CD8-positive, alpha-beta memory T cell (primary cell): ENCODE measurements around the gene VASP. TPM values are rescaled to one million over a fixed set of nuclear protein-coding genes. Genes with fewer than 3 reads are reported as not detected.
A peak's percentile ranks its signal among the peaks of the same experiment; 100 is the strongest.

Experiments
- CTCF ChIA-PET: fragments of 350-600 bp; sonication (Branson Sonifier 250); formaldehyde crosslinking; loops from one replicate; lab custom pipeline; 2021; ENCODE audit warnings: antibody characterized with exemption; lab: Charles Lee
- POLR2A ChIA-PET: fragments of 350-600 bp; sonication (Branson Sonifier 250); formaldehyde crosslinking; loops from one replicate; lab custom pipeline; 2021; ENCODE audit warnings: antibody characterized with exemption; lab: Charles Lee
- DNase-seq, 5 donors: peaks; one replicate each; pipeline versions ENCODE4 v3.0.0 to v3.0.0-alpha.2; 2020 to 2022; ENCODE audit warnings: mixed read lengths in 1 of 5
- H3K27ac ChIP-seq: one replicate; pipeline ENCODE4 v1.7.0; 2013; ENCODE audit warnings: low read depth, mild to moderate bottlenecking, low read length, moderate library complexity
- H3K27me3 ChIP-seq: 2 replicates; pipeline ENCODE4 v1.7.0; 2013; ENCODE audit warnings: low read length, mild to moderate bottlenecking; ENCODE audit not compliant: insufficient read depth, poor library complexity, severe bottlenecking
- H3K36me3 ChIP-seq: 2 replicates; pipeline ENCODE4 v1.7.0; 2013; ENCODE audit warnings: mild to moderate bottlenecking, low read length, moderate library complexity; ENCODE audit not compliant: insufficient read depth
- H3K4me1 ChIP-seq: 2 replicates; pipeline ENCODE4 v1.7.0; 2013; ENCODE audit warnings: mild to moderate bottlenecking, low read length, moderate library complexity; ENCODE audit not compliant: insufficient read depth
- H3K4me3 ChIP-seq: 2 replicates; pipeline ENCODE4 v1.7.0; 2013; ENCODE audit warnings: mild to moderate bottlenecking, low read length
- H3K9me3 ChIP-seq: 2 replicates; pipeline ENCODE4 v1.7.0; 2013; ENCODE audit warnings: mild to moderate bottlenecking, low read length
- H3K27ac Mint-ChIP-seq, 8 donors: one replicate each; pipeline ENCODE4 v1.8.0; 2020 to 2021; ENCODE audit warnings: mixed read lengths in 8 of 8, mild to moderate bottlenecking in 6 of 8, inconsistent platforms in 3 of 8, moderate library complexity in 3 of 8
- H3K27me3 Mint-ChIP-seq, 2 donors: one replicate each; pipeline ENCODE4 v1.8.0; 2020 to 2021; ENCODE audit warnings: mixed read lengths in 2 of 2, mild to moderate bottlenecking in 1 of 2, moderate library complexity in 1 of 2
- H3K36me3 Mint-ChIP-seq, 3 donors: one replicate each; pipeline ENCODE4 v1.8.0; 2020 to 2021; ENCODE audit warnings: mixed read lengths in 3 of 3, inconsistent platforms in 1 of 3, mild to moderate bottlenecking in 1 of 3
- H3K4me1 Mint-ChIP-seq, 3 donors: one replicate each; pipeline ENCODE4 v1.8.0; 2020 to 2021; ENCODE audit warnings: mixed read lengths in 3 of 3, inconsistent platforms in 1 of 3, mild to moderate bottlenecking in 1 of 3
- H3K4me3 Mint-ChIP-seq, 7 donors: one replicate each; pipeline ENCODE4 v1.8.0; 2020 to 2021; ENCODE audit warnings: mixed read lengths in 7 of 7, mild to moderate bottlenecking in 6 of 7, moderate library complexity in 4 of 7, inconsistent platforms in 2 of 7
- H3K9me3 Mint-ChIP-seq, 5 donors: one replicate each; pipeline ENCODE4 v1.8.0; 2020 to 2022; ENCODE audit warnings: mixed read lengths in 5 of 5, mild to moderate bottlenecking in 3 of 5, moderate library complexity in 2 of 5, inconsistent platforms in 1 of 5
- polyA plus RNA-seq: library from polyadenylated mRNA; unstranded; fragments of 300-500 nt; fragmentation: Illumina TruSeq; gene quantifications from one replicate; pipeline ENCODE4 v1.2.3, GENCODE V29; 2021
- total RNA-seq, 2 experiments: library from RNA; stranded (reverse); gene quantifications; one replicate each; pipeline ENCODE4 v1.2.3, GENCODE V29; 2021

Gene VASP
- total and polyA plus RNA-seq, 3 experiments from 2014 or later = 61.8 to 170 (median 154) TPM

- no peak for DNase-seq
- ChIA-PET POLR2A (interaction anchor here (0.5 to 0.6 kb wide), 2 partner anchors 31 to 134 kb away, joined by 3 read pairs; no protein-coding TSS in a partner anchor), CTCF (no interaction called here)
- Mint-ChIP-seq H3K27me3 (peaks cover 0 to 4% of the 10 kb centered on the region in 2 donors), H3K36me3 (peaks cover 9 to 42% (median 10%) of the 10 kb centered on the region in 3 donors), H3K27ac (peak overlapping the region in 2 of 8 donors; percentile 23 to 47), H3K4me3 (peak overlapping the region in 2 of 7 donors; percentile 1 to 63), H3K9me3 (peaks cover 0 to 5% (median 0%) of the 10 kb centered on the region in 5 donors), H3K4me1 (peaks cover 17 to 25% (median 19%) of the 10 kb centered on the region in 3 donors)
- Histone ChIP-seq H3K4me1 (peaks cover 8% of the 10 kb centered on the region), H3K9me3 (no peaks in the 10 kb centered on the region), H3K4me3 (no peak overlapping the region), H3K27me3 (no peaks in the 10 kb centered on the region), H3K27ac (no peak overlapping the region), H3K36me3 (peaks cover 15% of the 10 kb centered on the region)
These were observed 21.0 kb downstream of the VASP start for GRCh38 chr19:45528149-45528743.

GRCh38 chr19:45528744-45529419 lies 21.6 kb downstream of the VASP start:
- Mint-ChIP-seq H3K4me1 (peaks cover 11 to 19% (median 14%) of the 10 kb centered on the region in 3 donors), H3K9me3 (peaks cover 0 to 5% (median 0%) of the 10 kb centered on the region in 5 donors), H3K27me3 (peaks cover 0 to 4% of the 10 kb centered on the region in 2 donors), H3K4me3 (no peak overlapping the region), H3K27ac (peak overlapping the region in 1 of 8 donors; percentile 33), H3K36me3 (peaks cover 6 to 36% (median 6%) of the 10 kb centered on the region in 3 donors)
- ChIA-PET CTCF (interaction anchor here (0.5 kb wide), 1 partner anchor 545 kb away, joined by 3 read pairs; no protein-coding TSS in a partner anchor), POLR2A (no interaction called here)
- Histone ChIP-seq H3K36me3 (peaks cover 11% of the 10 kb centered on the region), H3K27ac (no peak overlapping the region), H3K4me1 (peaks cover 4% of the 10 kb centered on the region), H3K4me3 (no peak overlapping the region), H3K9me3 (no peaks in the 10 kb centered on the region), H3K27me3 (no peaks in the 10 kb centered on the region)
- peak in 1 of 5 donors; percentile 43 for DNase-seq

GRCh38 chr19:45529420-45529785 lies 22.1 kb downstream of the VASP start:
- peaks cover 7% of the 10 kb centered on the region for H3K36me3 ChIP-seq
- Mint-ChIP-seq H3K4me3 (no peak overlapping the region), H3K4me1 (peaks cover 10 to 18% (median 13%) of the 10 kb centered on the region in 3 donors), H3K9me3 (peaks cover 0 to 5% (median 0%) of the 10 kb centered on the region in 5 donors), H3K27ac (peak overlapping the region in 1 of 8 donors; percentile 33), H3K27me3 (peaks cover 0 to 4% of the 10 kb centered on the region in 2 donors), H3K36me3 (peaks cover 4 to 31% (median 5%) of the 10 kb centered on the region in 3 donors)
- no peak for DNase-seq
- peaks cover 4% of the 10 kb centered on the region for H3K4me1 ChIP-seq
- POLR2A ChIA-PET = no interaction called here
- no peak overlapping the region for H3K4me3 ChIP-seq
- H3K27me3 ChIP-seq = no peaks in the 10 kb centered on the region
- no peak overlapping the region for H3K27ac ChIP-seq
- CTCF ChIA-PET = no interaction called here
- H3K9me3 ChIP-seq = no peaks in the 10 kb centered on the region

GRCh38 chr19:45531349-45531748 lies 24.1 kb downstream of the VASP start:
- Mint-ChIP-seq H3K27me3 (peaks cover 0 to 4% of the 10 kb centered on the region in 2 donors), H3K27ac (no peak overlapping the region), H3K9me3 (peaks cover 0 to 5% (median 0%) of the 10 kb centered on the region in 5 donors), H3K36me3 (peaks cover 4 to 14% (median 5%) of the 10 kb centered on the region in 3 donors), H3K4me3 (no peak overlapping the region), H3K4me1 (peaks cover 10 to 18% (median 13%) of the 10 kb centered on the region in 3 donors)
- DNase-seq = no peak
- CTCF ChIA-PET = no interaction called here
- no peak overlapping the region for H3K27ac ChIP-seq
- no peaks in the 10 kb centered on the region for H3K27me3 ChIP-seq
- no peak overlapping the region for H3K4me3 ChIP-seq
- POLR2A ChIA-PET = no interaction called here
- no peaks in the 10 kb centered on the region for H3K36me3 ChIP-seq
- no peaks in the 10 kb centered on the region for H3K9me3 ChIP-seq
- peaks cover 4% of the 10 kb centered on the region for H3K4me1 ChIP-seq

- Histone ChIP-seq H3K4me3 (no peak overlapping the region), H3K9me3 (no peaks in the 10 kb centered on the region), H3K27me3 (no peaks in the 10 kb centered on the region), H3K4me1 (no peaks in the 10 kb centered on the region), H3K27ac (no peak overlapping the region), H3K36me3 (no peaks in the 10 kb centered on the region)
- Mint-ChIP-seq H3K27ac (no peak overlapping the region), H3K4me3 (no peak overlapping the region), H3K27me3 (no peaks in the 10 kb centered on the region), H3K9me3 (no peaks in the 10 kb centered on the region), H3K4me1 (peaks cover 0 to 2% (median 0%) of the 10 kb centered on the region in 3 donors), H3K36me3 (peaks cover 0 to 4% (median 0%) of the 10 kb centered on the region in 3 donors)
- no peak for DNase-seq
- ChIA-PET CTCF (no interaction called here), POLR2A (interaction anchor here (0.6 kb wide), 1 partner anchor 102 kb away, joined by 5 read pairs; no protein-coding TSS in a partner anchor)
These were observed 32.2 kb downstream of the VASP start for GRCh38 chr19:45539459-45539858.

- H3K27me3 ChIP-seq = no peaks in the 10 kb centered on the region
- H3K27ac ChIP-seq = no peak overlapping the region
- H3K4me3 ChIP-seq = no peak overlapping the region
- Mint-ChIP-seq H3K4me1 (peaks cover 0 to 2% (median 0%) of the 10 kb centered on the region in 3 donors), H3K27me3 (no peaks in the 10 kb centered on the region), H3K4me3 (no peak overlapping the region), H3K9me3 (no peaks in the 10 kb centered on the region), H3K27ac (no peak overlapping the region), H3K36me3 (peaks cover 0 to 4% (median 0%) of the 10 kb centered on the region in 3 donors)
- POLR2A ChIA-PET = no interaction called here
- H3K4me1 ChIP-seq = no peaks in the 10 kb centered on the region
- no peak for DNase-seq
- CTCF ChIA-PET = no interaction called here
- H3K9me3 ChIP-seq = no peaks in the 10 kb centered on the region
- no peaks in the 10 kb centered on the region for H3K36me3 ChIP-seq
These were observed 35.0 kb downstream of the VASP start for GRCh38 chr19:45542234-45542668.

- ChIA-PET POLR2A (interaction anchor here (0.8 kb wide), 1 partner anchor 8 kb away, joined by 8 read pairs; no protein-coding TSS in a partner anchor), CTCF (no interaction called here)
- H3K27me3 ChIP-seq = no peaks in the 10 kb centered on the region
- H3K9me3 ChIP-seq = no peaks in the 10 kb centered on the region
- peaks cover 0 to 2% (median 0%) of the 10 kb centered on the region in 3 donors for H3K4me1 Mint-ChIP-seq
- no peaks in the 10 kb centered on the region for H3K27me3 Mint-ChIP-seq
- H3K4me3 Mint-ChIP-seq = no peak overlapping the region
- H3K36me3 Mint-ChIP-seq = peaks cover 0 to 6% (median 4%) of the 10 kb centered on the region in 3 donors
- H3K4me1 ChIP-seq = no peaks in the 10 kb centered on the region
- peak in 1 of 5 donors; percentile 9 for DNase-seq
- H3K9me3 Mint-ChIP-seq = no peaks in the 10 kb centered on the region
- H3K27ac ChIP-seq = no peak overlapping the region
- H3K27ac Mint-ChIP-seq = no peak overlapping the region
- no peaks in the 10 kb centered on the region for H3K36me3 ChIP-seq
- no peak overlapping the region for H3K4me3 ChIP-seq
These were observed 40.0 kb downstream of the VASP start for GRCh38 chr19:45547211-45547770.
